SU-DHL-6 (cell line): ENCODE measurements around the gene UBE2E3.

Experiments
- H2AFZ ChIP-seq: fragments of 200-600 bp; sonication (generic); 2 replicates; pipeline ENCODE4 v1.6.1; 2014; ENCODE audit warnings: low read depth, mild to moderate bottlenecking, moderate library complexity, mixed read lengths, antibody characterized with exemption, low read length; ENCODE audit not compliant: severe bottlenecking
- H3F3A ChIP-seq: fragments of 200-600 bp; shearing (Covaris generic); 2 replicates; pipeline ENCODE4 v1.6.0; 2016; ENCODE audit warnings: antibody characterized with exemption, mild to moderate bottlenecking; ENCODE audit not compliant: insufficient read depth
- H3K27ac ChIP-seq: fragments of 200-600 bp; sonication (generic); 2 replicates; pipeline ENCODE4 v1.5.1; 2016; ENCODE audit warnings: low read depth, mild to moderate bottlenecking, low read length, moderate library complexity, mixed read lengths
- H3K27me3 ChIP-seq: fragments of 200-600 bp; sonication (generic), shearing (Covaris generic); 2 replicates; pipeline ENCODE4 v1.6.0; 2014; ENCODE audit warnings: mild to moderate bottlenecking, low read length
- H3K36me3 ChIP-seq: fragments of 200-600 bp; sonication (generic); 2 replicates; pipeline ENCODE4 v1.6.1; 2014; ENCODE audit warnings: mild to moderate bottlenecking, low read length, mixed read lengths
- H3K4me2 ChIP-seq: fragments of 300-600, 200-600 bp; shearing (Covaris generic), sonication (generic); 2 replicates; pipeline ENCODE4 v1.6.0; 2014; ENCODE audit warnings: low read length, low read depth, mild to moderate bottlenecking; ENCODE audit not compliant: poor library complexity, severe bottlenecking
- H3K4me3 ChIP-seq: fragments of 200-600 bp; sonication (generic); 2 replicates; pipeline ENCODE4 v1.5.1; 2014; ENCODE audit warnings: antibody characterized with exemption, low read length, mild to moderate bottlenecking, mixed read lengths; ENCODE audit not compliant: insufficient read depth, poor library complexity, severe bottlenecking
- H3K79me2 ChIP-seq: fragments of 200-600 bp; sonication (generic); 2 replicates; pipeline ENCODE4 v1.6.1; 2014; ENCODE audit warnings: mild to moderate bottlenecking, low read length, moderate library complexity; ENCODE audit not compliant: insufficient read depth
- H3K9ac ChIP-seq: fragments of 200-600 bp; sonication (generic); 2 replicates; pipeline ENCODE4 v1.7.0; 2014; ENCODE audit warnings: mild to moderate bottlenecking, low read length
- H3K9me2 ChIP-seq: fragments of 200-600 bp; sonication (generic); replicated peaks from 2 replicates; pipeline ENCODE4 v1.6.1; 2014; ENCODE audit warnings: low read length; ENCODE audit not compliant: insufficient read depth
- H3K9me3 ChIP-seq: fragments of 200-600 bp; sonication (generic); 2 replicates; pipeline ENCODE4 v1.6.1; 2014; ENCODE audit warnings: low read length, mixed read lengths; ENCODE audit not compliant: insufficient read depth
- H4K20me1 ChIP-seq: fragments of 200-600 bp; sonication (generic); 2 replicates; pipeline ENCODE4 v1.6.1; 2014; ENCODE audit warnings: low read depth, mild to moderate bottlenecking, antibody characterized with exemption, low read length, moderate library complexity, mixed read lengths
- CTCF ChIP-seq: fragments of 200-600 bp; sonication (generic); IDR thresholded peaks from one replicate; pipeline ENCODE4 v1.5.1; 2017; ENCODE audit warnings: antibody characterized with exemption, mild to moderate bottlenecking, low read length, moderate library complexity; ENCODE audit not compliant: insufficient read depth, poor library complexity, severe bottlenecking
- EZH2phosphoT487 ChIP-seq: fragments of 200-600 bp; sonication (generic), shearing (Covaris generic); conservative IDR thresholded peaks from 2 replicates; pipeline ENCODE4 v1.6.1; 2018; ENCODE audit warnings: mild to moderate bottlenecking, antibody characterized with exemption, low read length, moderate library complexity, mixed read lengths

UBE2E3 gene

DNA sequence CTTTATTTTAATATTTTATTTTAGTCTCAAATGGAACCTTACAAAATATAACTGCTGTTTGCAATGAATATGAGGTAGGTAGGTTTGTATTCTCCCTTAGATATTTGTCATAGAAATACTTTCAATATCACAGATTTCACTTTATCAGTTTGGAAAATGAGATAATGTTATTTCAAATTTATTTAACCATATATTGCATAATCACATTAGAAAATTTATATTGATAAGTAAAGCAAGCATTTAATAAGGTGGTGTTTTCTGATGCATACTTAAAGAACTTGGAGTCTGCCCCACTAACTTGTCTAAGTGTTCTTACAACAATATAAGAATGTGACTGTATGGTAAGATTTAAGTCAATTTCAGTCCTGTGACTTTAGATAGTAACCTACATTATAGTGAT lies 85.1 kb downstream of the UBE2E3 start:
- H3K27ac ChIP-seq, result no peak overlapping the region
- H3F3A ChIP-seq, result no peaks in the 10 kb centered on the region
- H3K79me2 ChIP-seq, result no peaks in the 10 kb centered on the region
- no peak overlapping the region for H3K4me2 ChIP-seq
- H3K9me2 ChIP-seq, result no peaks in the 10 kb centered on the region
- no peaks in the 10 kb centered on the region for H4K20me1 ChIP-seq
- H3K9ac ChIP-seq, result no peak overlapping the region
- TF ChIP-seq CTCF (no peak), EZH2phosphoT487 (no peak)
- H3K36me3 ChIP-seq, result no peaks in the 10 kb centered on the region
- no peaks in the 10 kb centered on the region for H3K9me3 ChIP-seq
- no peak overlapping the region for H2AFZ ChIP-seq
- H3K27me3 ChIP-seq, result no peaks in the 10 kb centered on the region
- no peak overlapping the region for H3K4me3 ChIP-seq

DNA sequence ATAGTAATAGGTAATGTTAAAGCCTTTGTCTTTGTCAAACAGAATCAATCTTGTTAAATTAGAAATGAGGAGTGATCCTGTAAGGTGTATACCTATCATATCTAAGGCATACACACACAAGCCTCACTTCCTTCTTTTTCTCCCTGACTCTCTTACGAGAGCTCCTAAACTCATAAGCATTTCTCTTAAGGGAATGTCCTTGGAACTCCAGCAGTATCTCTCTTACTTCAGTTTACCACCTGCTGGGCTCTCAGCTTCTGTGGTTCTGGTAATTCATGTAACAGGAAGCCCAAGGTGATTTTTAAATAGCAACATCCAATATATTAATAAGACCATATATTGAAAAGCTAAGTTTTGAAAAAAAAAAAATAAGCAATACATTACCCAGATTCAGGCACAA lies 85.9 kb downstream of the UBE2E3 start:
- no peaks in the 10 kb centered on the region for H3K9me3 ChIP-seq
- H3K27me3 ChIP-seq, result no peaks in the 10 kb centered on the region
- no peak overlapping the region for H3K27ac ChIP-seq
- no peaks in the 10 kb centered on the region for H3K79me2 ChIP-seq
- H4K20me1 ChIP-seq, result no peaks in the 10 kb centered on the region
- H3K9me2 ChIP-seq, result no peaks in the 10 kb centered on the region
- H3K4me2 ChIP-seq, result no peak overlapping the region
- H2AFZ ChIP-seq, result no peak overlapping the region
- no peaks in the 10 kb centered on the region for H3F3A ChIP-seq
- H3K9ac ChIP-seq, result no peak overlapping the region
- no peaks in the 10 kb centered on the region for H3K36me3 ChIP-seq
- H3K4me3 ChIP-seq, result no peak overlapping the region
- TF ChIP-seq CTCF (no peak), EZH2phosphoT487 (no peak)

GRCh38 chr2:181070119-181070835 lies 89.9 kb downstream of the UBE2E3 start:
- Histone ChIP-seq H3K9me2 (no peaks in the 10 kb centered on the region), H3K36me3 (no peaks in the 10 kb centered on the region), H3K79me2 (no peaks in the 10 kb centered on the region), H3K27me3 (no peaks in the 10 kb centered on the region), H3K27ac (no peak overlapping the region), H3K9ac (no peak overlapping the region), H4K20me1 (no peaks in the 10 kb centered on the region), H3K4me2 (no peak overlapping the region), H3K9me3 (no peaks in the 10 kb centered on the region), H2AFZ (no peak overlapping the region), H3K4me3 (no peak overlapping the region), H3F3A (no peaks in the 10 kb centered on the region)
- TF ChIP-seq CTCF (no peak), EZH2phosphoT487 (no peak)
